Urinary bladder (tissue), 4 donors: ENCODE data around the gene CHCHD6. TPM values are rescaled to one million over a fixed set of nuclear protein-coding genes. Genes with fewer than 3 reads are reported as not detected.

Source experiments
- DNase-seq: peaks from one replicate; pipeline ENCODE4 v3.0.0-alpha.2; 2015; ENCODE audit errors: extremely low spot score
- H3K27ac ChIP-seq: one replicate; pipeline ENCODE4 v1.5.1; 2013; ENCODE audit warnings: low read depth, mild to moderate bottlenecking, moderate library complexity
- H3K36me3 ChIP-seq: one replicate; pipeline ENCODE4 v1.6.1; 2013; ENCODE audit warnings: mild to moderate bottlenecking, moderate library complexity; ENCODE audit not compliant: insufficient read depth
- H3K4me1 ChIP-seq: one replicate; pipeline ENCODE4 v1.6.1; 2013; ENCODE audit warnings: mild to moderate bottlenecking, moderate library complexity; ENCODE audit not compliant: insufficient read depth
- H3K4me3 ChIP-seq: one replicate; pipeline ENCODE4 v1.5.1; 2013; ENCODE audit warnings: low read depth, low read length
- WGBS: extraction: QIAGEN DNeasy Blood & Tissue Kit; methylation state at CpG from one replicate; pipeline ENCODE4 v1.1.7; 2013; 5-methylcytosine and 5-hydroxymethylcytosine counted together
- polyA plus RNA-seq: library from polyadenylated mRNA; stranded (reverse); fragments of 200-250 nt; gene quantifications from one replicate; pipeline ENCODE4 v1.2.3, GENCODE V29; 2013
- total RNA-seq: library from RNA; depleted of rRNA; stranded (reverse); fragments of >200 nt; gene quantifications from one replicate; pipeline ENCODE4 v1.2.3, GENCODE V29; 2014
- donor health status: healthy with polysubstance abuse.
- donor health status: healthy.

CHCHD6 gene
- total and polyA plus RNA-seq, 2 donors: 5.4 to 20.9 TPM

GRCh38 chr3:126931806-126932187 is 227.8 kb downstream of the CHCHD6 start:
- Histone ChIP-seq H3K4me1 (no peaks in the 10 kb centered on the region), H3K4me3 (no peak overlapping the region), H3K27ac (no peak overlapping the region), H3K36me3 (no peaks in the 10 kb centered on the region)
- DNase-seq: no peak
- 84% methylated on average over 9 of the region's 9 CpGs for WGBS

GRCh38 chr3:126932188-126932931 is 228.3 kb downstream of the CHCHD6 start:
- H3K4me1 ChIP-seq: no peaks in the 10 kb centered on the region
- no peak overlapping the region for H3K27ac ChIP-seq
- H3K4me3 ChIP-seq: no peak overlapping the region
- no peak for DNase-seq
- 80% methylated on average over 13 of the region's 13 CpGs for WGBS
- H3K36me3 ChIP-seq: no peaks in the 10 kb centered on the region

- H3K36me3 ChIP-seq: no peaks in the 10 kb centered on the region
- H3K4me1 ChIP-seq: peaks cover 1% of the 10 kb centered on the region
- no peak overlapping the region for H3K4me3 ChIP-seq
- DNase-seq: no peak
- 52% methylated on average over 4 of the region's 4 CpGs for WGBS
- H3K27ac ChIP-seq: no peak overlapping the region
These were observed 230.0 kb downstream of the CHCHD6 start for GRCh38 chr3:126934031-126934531.

- Histone ChIP-seq H3K36me3 (no peaks in the 10 kb centered on the region), H3K27ac (no peak overlapping the region), H3K4me3 (no peak overlapping the region), H3K4me1 (peaks cover 1% of the 10 kb centered on the region)
- DNase-seq: no peak
- WGBS: 92% methylated on average over 8 of the region's 8 CpGs
These were observed 231.0 kb downstream of the CHCHD6 start for GRCh38 chr3:126934991-126935390.

- Histone ChIP-seq H3K27ac (no peak overlapping the region), H3K4me3 (no peak overlapping the region), H3K4me1 (peaks cover 1% of the 10 kb centered on the region), H3K36me3 (no peaks in the 10 kb centered on the region)
- 92% methylated on average over 4 of the region's 4 CpGs for WGBS
- DNase-seq: no peak
These were observed 231.9 kb downstream of the CHCHD6 start for GRCh38 chr3:126935756-126936509.

GRCh38 chr3:126936853-126937425 is 232.9 kb downstream of the CHCHD6 start:
- 86% methylated on average over 6 of the region's 6 CpGs for WGBS
- no peak for DNase-seq
- Histone ChIP-seq H3K27ac (no peak overlapping the region), H3K4me3 (no peak overlapping the region), H3K4me1 (peaks cover 1% of the 10 kb centered on the region), H3K36me3 (no peaks in the 10 kb centered on the region)

- Histone ChIP-seq H3K4me3 (no peak overlapping the region), H3K27ac (no peak overlapping the region), H3K4me1 (peaks cover 1% of the 10 kb centered on the region), H3K36me3 (no peaks in the 10 kb centered on the region)
- WGBS: 93% methylated on average over 2 of the region's 2 CpGs
- no peak for DNase-seq
These were observed 233.5 kb downstream of the CHCHD6 start for GRCh38 chr3:126937533-126937932.

- 71% methylated on average over 7 of the region's 7 CpGs for WGBS
- Histone ChIP-seq H3K4me1 (peaks cover 1% of the 10 kb centered on the region), H3K36me3 (no peaks in the 10 kb centered on the region), H3K27ac (no peak overlapping the region), H3K4me3 (no peak overlapping the region)
- no peak for DNase-seq
These were observed 233.9 kb downstream of the CHCHD6 start for GRCh38 chr3:126937973-126938372.

GRCh38 chr3:126938520-126939337 is 234.7 kb downstream of the CHCHD6 start:
- Histone ChIP-seq H3K4me1 (peaks cover 1% of the 10 kb centered on the region), H3K27ac (no peak overlapping the region), H3K4me3 (no peak overlapping the region), H3K36me3 (no peaks in the 10 kb centered on the region)
- 74% methylated on average over 8 of the region's 8 CpGs for WGBS
- DNase-seq: no peak

GRCh38 chr3:126939338-126939718 is 235.3 kb downstream of the CHCHD6 start:
- WGBS: 70% methylated on average over 4 of the region's 4 CpGs
- no peak for DNase-seq

GRCh38 chr3:126939733-126940132 is 235.7 kb downstream of the CHCHD6 start:
- Histone ChIP-seq H3K27ac (no peak overlapping the region), H3K4me3 (no peak overlapping the region), H3K36me3 (no peaks in the 10 kb centered on the region), H3K4me1 (peaks cover 1% of the 10 kb centered on the region)
- no peak for DNase-seq
- 83% methylated on average over 3 of the region's 3 CpGs for WGBS

More at GRCh38 chr3:126939338-126939718, 235.3 kb downstream of the CHCHD6 start:
- Histone ChIP-seq H3K27ac (no peak overlapping the region), H3K36me3 (no peaks in the 10 kb centered on the region), H3K4me1 (peaks cover 1% of the 10 kb centered on the region), H3K4me3 (no peak overlapping the region)

- H3K36me3 ChIP-seq: no peaks in the 10 kb centered on the region
- H3K4me1 ChIP-seq: peaks cover 1% of the 10 kb centered on the region
- 88% methylated on average over 5 of the region's 5 CpGs for WGBS
- H3K27ac ChIP-seq: no peak overlapping the region
- no peak overlapping the region for H3K4me3 ChIP-seq
- no peak for DNase-seq
These were observed 237.8 kb downstream of the CHCHD6 start for GRCh38 chr3:126941721-126942270.
